Breast epithelium (tissue), 4 donors: ENCODE data around the gene CKLF. TPM values are rescaled to one million over a fixed set of nuclear protein-coding genes. Genes with fewer than 3 reads are reported as not detected.

Source experiments
- DNase-seq, 2 donors: peaks; one replicate each; pipeline ENCODE4 v3.0.0-alpha.2; 2019; ENCODE audit warnings: low spot score in 2 of 2
- H3K27ac ChIP-seq, 2 donors: fragments of 200-600 bp; sonication (generic) in 1 of 2; one replicate each; pipeline ENCODE4 v1.5.1; 2016 to 2019; ENCODE audit warnings: mild to moderate bottlenecking in 1 of 2
- H3K27me3 ChIP-seq, 2 donors: fragments of 200-600 bp; sonication (generic) in 1 of 2; one replicate each; pipeline versions ENCODE4 v1.5.1 to v1.6.0; 2017 to 2019; ENCODE audit warnings: control low read depth in 1 of 2, mild to moderate bottlenecking in 1 of 2
- H3K36me3 ChIP-seq: fragments of 200-600 bp; one replicate; pipeline ENCODE4 v1.5.1; 2019
- H3K4me1 ChIP-seq, 2 donors: fragments of 200-600 bp; sonication (generic); one replicate each; pipeline ENCODE4 v1.5.1; 2016 to 2019; ENCODE audit warnings: control low read depth in 1 of 2
- H3K4me3 ChIP-seq, 3 donors: fragments of 200-600 bp; sonication (generic); 1 replicate in 2 of 3; 2 replicates in 1 of 3; pipeline ENCODE4 v1.5.1; 2016 to 2019; ENCODE audit warnings: mild to moderate bottlenecking in 3 of 3, moderate library complexity in 2 of 3
- H3K9me3 ChIP-seq, 2 donors: fragments of 200-600 bp; sonication (generic) in 1 of 2; one replicate each; pipeline ENCODE4 v1.5.1; 2016 to 2019; ENCODE audit warnings: control low read depth in 1 of 2
- POLR2A ChIP-seq: fragments of 450-650 bp; IDR thresholded peaks from one replicate; pipeline ENCODE4 v1.6.1; 2016; ENCODE audit warnings: antibody characterized with exemption, mild to moderate bottlenecking, moderate library complexity
- POLR2AphosphoS5 ChIP-seq, 3 donors: sonication (generic); formaldehyde crosslinking; IDR thresholded peaks; one replicate each; pipeline ENCODE4 v1.6.1; 2017; ENCODE audit warnings: antibody characterized with exemption in 3 of 3
- intact Hi-C: fragments of 100-400 bp; cut with DNase I; formaldehyde crosslinking; loops from one replicate; pipeline ENCODE4 v1.15.1; 2023; ENCODE audit warnings: low total_unique reads
- total RNA-seq, 3 donors: library from RNA; depleted of rRNA; stranded (reverse); fragments of >200 nt; gene quantifications; one replicate each; pipeline ENCODE4 v1.1.0, GENCODE V29; 2016
- TF ChIP-seq, protein P1 (sequence below), 3 donors: fragments of 450-650 bp; IDR thresholded peaks; one replicate each; pipeline ENCODE4 v1.5.1; 2016 to 2017; ENCODE audit warnings: antibody characterized with exemption in 3 of 3, mild to moderate bottlenecking in 3 of 3, moderate library complexity in 3 of 3

The CKLF gene
- total RNA-seq, 3 donors from 2014 or later: 36.6 to 62.6 (median 44.9) TPM

DNA sequence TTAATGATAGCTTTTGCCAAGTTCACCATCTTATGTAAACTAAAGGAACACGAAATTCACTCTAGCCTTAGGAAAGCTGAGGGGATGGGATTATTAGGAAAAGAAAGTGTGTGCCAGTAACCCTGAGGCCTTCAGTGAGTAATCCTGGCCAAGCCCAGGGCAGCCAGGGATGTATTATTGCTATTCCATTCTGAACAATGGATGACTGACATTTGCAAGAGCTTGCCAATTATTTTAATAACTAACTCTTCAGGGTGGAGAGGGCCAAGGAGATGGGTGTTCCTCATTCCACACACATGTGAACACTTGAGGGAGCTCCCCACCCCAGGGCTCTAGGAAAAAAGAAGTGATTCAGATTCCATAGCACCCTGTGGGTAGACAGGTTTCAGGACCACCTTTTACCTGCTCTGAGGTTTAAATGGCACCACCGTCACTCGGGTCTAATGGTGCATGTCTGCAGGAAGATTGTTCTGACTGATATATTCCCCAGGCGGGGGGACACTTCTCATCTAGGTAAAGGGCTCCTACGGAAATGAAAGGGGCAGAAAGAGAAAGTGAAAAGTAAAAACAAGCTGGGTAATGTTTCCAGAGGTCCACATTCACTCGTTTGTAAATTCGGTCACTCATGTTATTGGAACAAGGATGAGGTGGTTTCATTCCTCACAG is 44.0 kb upstream of the CKLF start:
- intact Hi-C loops: no loop called here
- Histone ChIP-seq H3K4me1 (peaks cover 15 to 30% of the 10 kb centered on the region in 2 donors), H3K36me3 (no peaks in the 10 kb centered on the region), H3K27me3 (no peaks in the 10 kb centered on the region), H3K27ac (peak overlapping the region; percentile 73 to 79), H3K4me3 (no peak overlapping the region), H3K9me3 (no peaks in the 10 kb centered on the region)
- TF ChIP-seq POLR2A: no peak
- TF ChIP-seq, protein P1, sequence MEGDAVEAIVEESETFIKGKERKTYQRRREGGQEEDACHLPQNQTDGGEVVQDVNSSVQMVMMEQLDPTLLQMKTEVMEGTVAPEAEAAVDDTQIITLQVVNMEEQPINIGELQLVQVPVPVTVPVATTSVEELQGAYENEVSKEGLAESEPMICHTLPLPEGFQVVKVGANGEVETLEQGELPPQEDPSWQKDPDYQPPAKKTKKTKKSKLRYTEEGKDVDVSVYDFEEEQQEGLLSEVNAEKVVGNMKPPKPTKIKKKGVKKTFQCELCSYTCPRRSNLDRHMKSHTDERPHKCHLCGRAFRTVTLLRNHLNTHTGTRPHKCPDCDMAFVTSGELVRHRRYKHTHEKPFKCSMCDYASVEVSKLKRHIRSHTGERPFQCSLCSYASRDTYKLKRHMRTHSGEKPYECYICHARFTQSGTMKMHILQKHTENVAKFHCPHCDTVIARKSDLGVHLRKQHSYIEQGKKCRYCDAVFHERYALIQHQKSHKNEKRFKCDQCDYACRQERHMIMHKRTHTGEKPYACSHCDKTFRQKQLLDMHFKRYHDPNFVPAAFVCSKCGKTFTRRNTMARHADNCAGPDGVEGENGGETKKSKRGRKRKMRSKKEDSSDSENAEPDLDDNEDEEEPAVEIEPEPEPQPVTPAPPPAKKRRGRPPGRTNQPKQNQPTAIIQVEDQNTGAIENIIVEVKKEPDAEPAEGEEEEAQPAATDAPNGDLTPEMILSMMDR (IDR thresholded peaks at IDR 0.05): no peak
- TF ChIP-seq POLR2AphosphoS5 (IDR thresholded peaks at IDR 0.05): peak in 2 of 3 donors; percentile 41 to 56
- DNase-seq: peak; percentile 53 to 60

DNA sequence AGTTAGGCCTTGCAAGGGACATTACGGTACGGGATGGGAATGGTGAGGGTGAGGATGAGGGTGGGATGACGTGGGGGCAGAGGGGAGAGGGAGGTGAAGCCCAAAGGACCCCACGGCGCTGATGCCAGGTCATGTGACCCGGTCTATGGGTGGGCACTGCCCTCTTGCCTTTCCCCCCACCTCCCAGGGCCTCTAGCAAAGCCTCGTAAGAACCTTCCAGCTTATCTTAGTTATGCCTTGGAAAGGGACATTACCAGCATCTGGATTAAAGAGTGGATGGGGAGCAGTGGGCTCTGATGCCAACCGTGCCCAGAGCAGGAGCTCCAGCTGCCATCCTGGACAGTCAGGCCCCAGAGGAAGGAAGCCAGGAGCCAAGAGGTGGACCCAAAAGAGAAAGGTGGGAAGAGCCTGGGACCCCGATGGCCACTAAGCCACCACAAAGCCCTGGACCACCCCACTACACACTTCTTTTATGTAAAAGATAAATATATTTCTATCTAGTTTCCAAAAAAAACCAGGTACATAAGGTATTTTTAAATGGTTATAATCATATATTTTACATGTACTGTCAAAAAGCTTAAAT is 43.4 kb upstream of the CKLF start:
- H3K4me3 ChIP-seq: no peak overlapping the region
- H3K27me3 ChIP-seq: no peaks in the 10 kb centered on the region
- no peaks in the 10 kb centered on the region for H3K36me3 ChIP-seq
- TF ChIP-seq POLR2A (no peak), POLR2AphosphoS5 (IDR thresholded peaks at IDR 0.05) (no peak)
- TF ChIP-seq, protein P1 (IDR thresholded peaks at IDR 0.05): no peak
- peak in 1 of 2 donors; percentile 48 for DNase-seq
- H3K4me1 ChIP-seq: peaks cover 15 to 30% of the 10 kb centered on the region in 2 donors
- peak overlapping the region; percentile 73 to 79 for H3K27ac ChIP-seq
- intact Hi-C loops: no loop called here
- no peaks in the 10 kb centered on the region for H3K9me3 ChIP-seq

DNA sequence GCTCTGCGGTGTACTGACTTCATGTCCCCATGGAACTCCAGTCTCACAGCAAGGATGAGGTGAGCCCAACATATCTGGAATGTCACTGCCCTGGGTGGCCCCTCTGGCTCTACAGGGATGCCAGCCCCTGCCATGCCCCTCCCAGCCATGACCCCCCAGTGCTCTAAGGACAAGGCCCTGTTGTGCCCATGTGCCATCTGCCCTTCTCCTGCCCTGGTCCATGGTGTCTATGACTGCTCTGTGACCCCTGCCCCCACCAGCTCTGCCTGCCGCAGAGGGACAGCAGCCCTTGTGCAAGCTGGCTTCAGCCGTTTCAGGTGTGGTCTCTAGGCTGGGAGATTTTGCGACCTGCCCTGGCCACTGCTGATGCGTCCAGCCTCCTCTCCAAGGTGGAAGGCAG is 42.8 kb upstream of the CKLF start:
- Histone ChIP-seq H3K4me1 (peaks cover 15 to 30% of the 10 kb centered on the region in 2 donors), H3K36me3 (no peaks in the 10 kb centered on the region), H3K4me3 (no peak overlapping the region), H3K9me3 (no peaks in the 10 kb centered on the region), H3K27me3 (no peaks in the 10 kb centered on the region), H3K27ac (peak overlapping the region; percentile 36 to 73)
- intact Hi-C loops: no loop called here
- TF ChIP-seq POLR2A: no peak
- TF ChIP-seq, protein P1 (IDR thresholded peaks at IDR 0.05): no peak
- peak in 1 of 2 donors; percentile 47 for DNase-seq

DNA sequence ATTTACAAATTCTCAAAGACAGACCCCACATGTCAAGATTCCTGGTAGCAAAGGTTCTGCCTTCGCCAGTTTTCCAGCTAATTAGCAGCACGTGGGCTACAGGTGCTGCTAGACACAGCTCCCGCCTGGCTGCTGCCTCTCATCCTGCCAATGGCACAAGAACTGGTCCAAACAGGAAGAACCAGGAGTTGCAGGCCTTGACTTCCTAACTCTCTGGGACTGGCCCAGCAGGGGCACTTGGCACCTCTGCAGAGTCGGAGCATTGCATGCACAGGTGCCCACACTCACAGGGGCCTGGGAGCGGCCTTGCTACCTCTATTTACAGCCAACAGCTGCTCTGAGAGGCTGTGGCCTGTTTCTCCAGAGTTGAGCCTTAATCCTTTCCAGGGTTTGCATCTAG is 42.1 kb upstream of the CKLF start:
- H3K36me3 ChIP-seq: no peaks in the 10 kb centered on the region
- H3K4me3 ChIP-seq: no peak overlapping the region
- H3K4me1 ChIP-seq: peaks cover 15 to 30% of the 10 kb centered on the region in 2 donors
- peak overlapping the region; percentile 86 to 88 for H3K27ac ChIP-seq
- H3K27me3 ChIP-seq: no peaks in the 10 kb centered on the region
- intact Hi-C loops: no loop called here
- no peaks in the 10 kb centered on the region for H3K9me3 ChIP-seq
- peak in 1 of 2 donors; percentile 48 for DNase-seq
- TF ChIP-seq, protein P1 (IDR thresholded peaks at IDR 0.05): no peak
- peak in 1 of 3 donors; percentile 13 for TF ChIP-seq POLR2AphosphoS5 (IDR thresholded peaks at IDR 0.05)
